Measurements from ENCODE around the gene OR6C70.
"Not testable (repeated sequence)": the region's sequence is repeated elsewhere in the genome, so short reads cannot be mapped to it uniquely, and the experiment has no call there.

OR6C70 gene

DNA sequence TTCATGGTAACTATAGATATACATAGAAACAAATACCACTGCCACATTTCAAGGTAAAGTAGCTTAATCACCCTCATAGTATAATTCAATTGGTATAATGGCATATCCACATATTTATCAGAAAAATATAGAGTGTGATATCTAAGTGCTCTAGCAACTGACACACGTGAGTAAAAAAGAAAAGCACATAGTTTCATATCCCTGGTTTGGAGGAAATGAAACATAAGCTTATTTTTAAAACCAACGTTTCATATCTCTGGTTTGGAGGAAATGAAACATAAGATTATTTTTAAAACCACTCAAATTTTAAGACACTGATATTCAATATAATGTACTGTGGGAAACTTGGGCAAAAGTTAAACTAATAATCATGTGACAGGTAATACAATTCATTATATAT lies 2.1 kb downstream of the OR6C70 start:
- no peak for TF ChIP-seq ISL1 (CRISPR knock-in tag; IDR thresholded peaks at IDR 0.05)
- TF ChIP-seq ZNF8 (CRISPR knock-in tag; IDR thresholded peaks at IDR 0.05): no peak
- TF ChIP-seq OSR1 (CRISPR knock-in tag; IDR thresholded peaks at IDR 0.05): no peak
- no peak for TF ChIP-seq RARB (CRISPR knock-in tag; IDR thresholded peaks at IDR 0.05)
- TF ChIP-seq, protein P1, sequence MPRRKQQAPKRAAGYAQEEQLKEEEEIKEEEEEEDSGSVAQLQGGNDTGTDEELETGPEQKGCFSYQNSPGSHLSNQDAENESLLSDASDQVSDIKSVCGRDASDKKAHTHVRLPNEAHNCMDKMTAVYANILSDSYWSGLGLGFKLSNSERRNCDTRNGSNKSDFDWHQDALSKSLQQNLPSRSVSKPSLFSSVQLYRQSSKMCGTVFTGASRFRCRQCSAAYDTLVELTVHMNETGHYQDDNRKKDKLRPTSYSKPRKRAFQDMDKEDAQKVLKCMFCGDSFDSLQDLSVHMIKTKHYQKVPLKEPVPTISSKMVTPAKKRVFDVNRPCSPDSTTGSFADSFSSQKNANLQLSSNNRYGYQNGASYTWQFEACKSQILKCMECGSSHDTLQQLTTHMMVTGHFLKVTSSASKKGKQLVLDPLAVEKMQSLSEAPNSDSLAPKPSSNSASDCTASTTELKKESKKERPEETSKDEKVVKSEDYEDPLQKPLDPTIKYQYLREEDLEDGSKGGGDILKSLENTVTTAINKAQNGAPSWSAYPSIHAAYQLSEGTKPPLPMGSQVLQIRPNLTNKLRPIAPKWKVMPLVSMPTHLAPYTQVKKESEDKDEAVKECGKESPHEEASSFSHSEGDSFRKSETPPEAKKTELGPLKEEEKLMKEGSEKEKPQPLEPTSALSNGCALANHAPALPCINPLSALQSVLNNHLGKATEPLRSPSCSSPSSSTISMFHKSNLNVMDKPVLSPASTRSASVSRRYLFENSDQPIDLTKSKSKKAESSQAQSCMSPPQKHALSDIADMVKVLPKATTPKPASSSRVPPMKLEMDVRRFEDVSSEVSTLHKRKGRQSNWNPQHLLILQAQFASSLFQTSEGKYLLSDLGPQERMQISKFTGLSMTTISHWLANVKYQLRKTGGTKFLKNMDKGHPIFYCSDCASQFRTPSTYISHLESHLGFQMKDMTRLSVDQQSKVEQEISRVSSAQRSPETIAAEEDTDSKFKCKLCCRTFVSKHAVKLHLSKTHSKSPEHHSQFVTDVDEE (CRISPR knock-in tag; IDR thresholded peaks at IDR 0.05): no peak
- TF ChIP-seq PPARA (CRISPR knock-in tag; IDR thresholded peaks at IDR 0.05; ENCODE audit: borderline replicate concordance): no peak
- TF ChIP-seq TCF4 (CRISPR knock-in tag; IDR thresholded peaks at IDR 0.05; ENCODE audit: borderline replicate concordance): no peak
- no peak for TF ChIP-seq CSDC2 (CRISPR knock-in tag; IDR thresholded peaks at IDR 0.05)
- no peak for TF ChIP-seq ARNTL (CRISPR knock-in tag; IDR thresholded peaks at IDR 0.05; ENCODE audit: borderline replicate concordance, low read depth)
- TF ChIP-seq ZFP3 (CRISPR knock-in tag; IDR thresholded peaks at IDR 0.05): no peak
- TF ChIP-seq GLIS3 (CRISPR knock-in tag; IDR thresholded peaks at IDR 0.05): no peak
- TF ChIP-seq, protein P2, sequence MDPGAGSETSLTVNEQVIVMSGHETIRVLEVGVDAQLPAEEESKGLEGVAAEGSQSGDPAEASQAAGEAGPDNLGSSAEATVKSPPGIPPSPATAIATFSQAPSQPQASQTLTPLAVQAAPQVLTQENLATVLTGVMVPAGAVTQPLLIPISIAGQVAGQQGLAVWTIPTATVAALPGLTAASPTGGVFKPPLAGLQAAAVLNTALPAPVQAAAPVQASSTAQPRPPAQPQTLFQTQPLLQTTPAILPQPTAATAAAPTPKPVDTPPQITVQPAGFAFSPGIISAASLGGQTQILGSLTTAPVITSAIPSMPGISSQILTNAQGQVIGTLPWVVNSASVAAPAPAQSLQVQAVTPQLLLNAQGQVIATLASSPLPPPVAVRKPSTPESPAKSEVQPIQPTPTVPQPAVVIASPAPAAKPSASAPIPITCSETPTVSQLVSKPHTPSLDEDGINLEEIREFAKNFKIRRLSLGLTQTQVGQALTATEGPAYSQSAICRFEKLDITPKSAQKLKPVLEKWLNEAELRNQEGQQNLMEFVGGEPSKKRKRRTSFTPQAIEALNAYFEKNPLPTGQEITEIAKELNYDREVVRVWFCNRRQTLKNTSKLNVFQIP (CRISPR knock-in tag; IDR thresholded peaks at IDR 0.05; ENCODE audit: borderline replicate concordance, low read depth): no peak
- ATAC-seq: no peak

DNA sequence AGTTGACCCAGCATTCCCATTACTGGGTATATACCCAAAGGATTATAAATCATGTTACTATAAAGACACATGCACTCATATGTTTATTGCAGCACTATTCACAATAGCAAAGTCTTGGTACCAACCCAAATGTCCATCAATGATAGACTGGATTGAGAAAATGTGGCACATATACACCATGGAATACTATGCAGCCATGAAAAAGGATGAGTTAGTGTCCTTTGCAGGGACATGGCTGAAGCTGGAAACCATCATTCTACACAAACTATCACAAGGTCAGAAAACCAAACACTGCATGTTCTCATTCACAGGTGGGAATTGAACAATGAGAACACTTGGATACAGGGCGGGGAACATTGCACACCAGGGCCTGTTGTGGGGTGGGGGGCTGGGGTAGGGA lies 5.0 kb downstream of the OR6C70 start:
- ATAC-seq: not testable (repeated sequence)

DNA sequence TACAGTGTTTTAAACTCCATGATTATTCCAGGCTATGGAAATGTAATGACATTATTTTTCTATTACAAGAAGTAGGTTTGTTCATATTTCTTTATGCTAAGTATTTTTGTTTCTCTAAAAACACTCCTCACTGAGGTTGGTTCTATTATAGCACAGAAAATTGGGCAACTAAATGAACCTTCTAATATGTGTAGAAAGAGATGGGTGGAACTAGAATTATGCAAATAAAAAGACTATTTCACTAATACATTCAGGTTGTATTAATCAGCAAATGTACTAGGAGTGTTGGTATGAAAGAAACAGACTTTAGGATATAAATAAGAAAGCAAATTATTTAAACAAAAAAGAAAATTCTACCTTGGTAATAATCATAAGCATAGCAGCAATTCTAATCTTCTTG lies 21.1 kb downstream of the OR6C70 start:
- TF ChIP-seq, protein P3, sequence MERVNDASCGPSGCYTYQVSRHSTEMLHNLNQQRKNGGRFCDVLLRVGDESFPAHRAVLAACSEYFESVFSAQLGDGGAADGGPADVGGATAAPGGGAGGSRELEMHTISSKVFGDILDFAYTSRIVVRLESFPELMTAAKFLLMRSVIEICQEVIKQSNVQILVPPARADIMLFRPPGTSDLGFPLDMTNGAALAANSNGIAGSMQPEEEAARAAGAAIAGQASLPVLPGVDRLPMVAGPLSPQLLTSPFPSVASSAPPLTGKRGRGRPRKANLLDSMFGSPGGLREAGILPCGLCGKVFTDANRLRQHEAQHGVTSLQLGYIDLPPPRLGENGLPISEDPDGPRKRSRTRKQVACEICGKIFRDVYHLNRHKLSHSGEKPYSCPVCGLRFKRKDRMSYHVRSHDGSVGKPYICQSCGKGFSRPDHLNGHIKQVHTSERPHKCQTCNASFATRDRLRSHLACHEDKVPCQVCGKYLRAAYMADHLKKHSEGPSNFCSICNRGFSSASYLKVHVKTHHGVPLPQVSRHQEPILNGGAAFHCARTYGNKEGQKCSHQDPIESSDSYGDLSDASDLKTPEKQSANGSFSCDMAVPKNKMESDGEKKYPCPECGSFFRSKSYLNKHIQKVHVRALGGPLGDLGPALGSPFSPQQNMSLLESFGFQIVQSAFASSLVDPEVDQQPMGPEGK (CRISPR knock-in tag; IDR thresholded peaks at IDR 0.05; ENCODE audit: borderline replicate concordance): no peak
- TF ChIP-seq ARNTL (CRISPR knock-in tag; IDR thresholded peaks at IDR 0.05; ENCODE audit: borderline replicate concordance, low read depth): no peak
- no peak for TF ChIP-seq ZNF8 (CRISPR knock-in tag; IDR thresholded peaks at IDR 0.05)
- TF ChIP-seq GLIS3 (CRISPR knock-in tag; IDR thresholded peaks at IDR 0.05): no peak
- no peak for ATAC-seq

DNA sequence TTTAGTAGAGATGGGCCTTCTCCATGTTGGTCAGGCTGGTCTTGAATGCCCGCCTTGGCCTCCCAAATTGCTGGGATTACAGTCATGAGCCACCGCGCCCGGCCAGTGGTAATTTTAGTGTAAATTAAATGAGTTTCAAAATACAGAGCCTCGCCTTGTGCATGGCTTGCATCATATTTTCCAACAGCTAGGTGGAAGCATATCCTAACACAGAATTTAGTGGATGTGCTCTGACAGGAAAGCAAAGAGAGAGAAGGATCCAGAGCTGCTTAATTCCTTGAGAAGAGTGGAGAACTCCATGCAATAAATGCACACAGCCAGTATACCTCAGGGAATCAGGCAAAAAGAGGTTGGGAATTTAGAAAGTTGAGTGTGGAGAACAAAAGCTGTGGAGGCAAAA lies 23.6 kb downstream of the OR6C70 start:
- no peak for ATAC-seq
- TF ChIP-seq, protein P1 (CRISPR knock-in tag; IDR thresholded peaks at IDR 0.05): no peak
- TF ChIP-seq ISL1 (CRISPR knock-in tag; IDR thresholded peaks at IDR 0.05): no peak
- no peak for TF ChIP-seq RARB (CRISPR knock-in tag; IDR thresholded peaks at IDR 0.05)
- TF ChIP-seq ZFP3 (CRISPR knock-in tag; IDR thresholded peaks at IDR 0.05): no peak
- TF ChIP-seq, protein P3 (CRISPR knock-in tag; IDR thresholded peaks at IDR 0.05; ENCODE audit: borderline replicate concordance): no peak
- TF ChIP-seq ZNF565 (CRISPR knock-in tag; conservative IDR thresholded peaks at IDR 0.05; ENCODE audit: low read depth): no peak
- TF ChIP-seq PPARA (CRISPR knock-in tag; IDR thresholded peaks at IDR 0.05; ENCODE audit: borderline replicate concordance): no peak
- no peak for TF ChIP-seq GLIS3 (CRISPR knock-in tag; IDR thresholded peaks at IDR 0.05)
- TF ChIP-seq ZFP30 (CRISPR knock-in tag; IDR thresholded peaks at IDR 0.05): no peak
- no peak for TF ChIP-seq SNAI2 (CRISPR knock-in tag; IDR thresholded peaks at IDR 0.05)
- TF ChIP-seq ZC3H10 (CRISPR knock-in tag; IDR thresholded peaks at IDR 0.05): no peak
- TF ChIP-seq, protein P4, sequence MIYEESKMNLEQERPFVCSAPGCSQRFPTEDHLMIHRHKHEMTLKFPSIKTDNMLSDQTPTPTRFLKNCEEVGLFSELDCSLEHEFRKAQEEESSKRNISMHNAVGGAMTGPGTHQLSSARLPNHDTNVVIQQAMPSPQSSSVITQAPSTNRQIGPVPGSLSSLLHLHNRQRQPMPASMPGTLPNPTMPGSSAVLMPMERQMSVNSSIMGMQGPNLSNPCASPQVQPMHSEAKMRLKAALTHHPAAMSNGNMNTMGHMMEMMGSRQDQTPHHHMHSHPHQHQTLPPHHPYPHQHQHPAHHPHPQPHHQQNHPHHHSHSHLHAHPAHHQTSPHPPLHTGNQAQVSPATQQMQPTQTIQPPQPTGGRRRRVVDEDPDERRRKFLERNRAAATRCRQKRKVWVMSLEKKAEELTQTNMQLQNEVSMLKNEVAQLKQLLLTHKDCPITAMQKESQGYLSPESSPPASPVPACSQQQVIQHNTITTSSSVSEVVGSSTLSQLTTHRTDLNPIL (CRISPR knock-in tag; IDR thresholded peaks at IDR 0.05; ENCODE audit: low read depth): no peak
- no peak for TF ChIP-seq ZNF70 (CRISPR knock-in tag; IDR thresholded peaks at IDR 0.05)
- no peak for TF ChIP-seq TOX (CRISPR knock-in tag; IDR thresholded peaks at IDR 0.05; ENCODE audit: borderline replicate concordance)
- no peak for TF ChIP-seq ARNTL (CRISPR knock-in tag; IDR thresholded peaks at IDR 0.05; ENCODE audit: borderline replicate concordance, low read depth)

Data from SK-N-SH treated with all-trans-retinoic acid at 6 μM for 48 hours (cell line).